Measurements from ENCODE around the gene IL17C. TPM values are rescaled to one million over a fixed set of nuclear protein-coding genes. Genes with fewer than 3 reads are reported as not detected.

IL17C gene
- total RNA-seq, 2 donors from 2014 or later = not detected

DNA sequence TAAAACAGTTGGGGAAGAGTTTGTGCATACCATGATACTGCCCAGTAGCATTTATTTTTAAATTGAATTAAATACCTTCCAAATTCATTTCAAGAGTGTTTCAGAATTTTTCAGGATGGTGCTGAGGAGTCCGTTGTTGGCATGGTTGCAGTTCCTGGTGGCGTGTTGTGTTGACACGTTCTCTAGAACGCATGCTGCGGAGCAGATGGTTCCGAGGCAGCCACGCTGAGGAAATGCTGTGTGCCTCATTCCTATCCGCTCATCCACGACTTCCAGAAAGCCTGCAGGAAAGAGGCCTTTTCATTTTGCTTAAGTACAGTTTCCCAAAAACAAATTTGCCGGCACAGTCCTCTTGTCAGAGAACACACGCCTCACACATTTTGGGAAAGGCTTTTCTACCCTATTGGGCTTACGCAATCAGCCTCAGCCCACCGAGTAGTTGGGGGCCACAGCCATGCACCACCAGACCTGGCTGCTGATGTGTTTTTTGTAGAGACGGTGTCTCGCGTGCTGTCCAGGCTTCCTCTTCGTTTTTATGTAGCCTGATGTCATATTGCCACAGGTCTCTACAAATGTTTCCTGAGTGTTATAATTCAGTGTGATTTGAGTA is 32.1 kb upstream of the IL17C start:
- no peak for DNase-seq (ENCODE audit: low spot score)
- intact Hi-C loops (cut with DNase I) = loop anchor here in 1 of 2 donors (5.0 kb wide), 1 partner anchor 256 kb away; no protein-coding TSS in a partner anchor

GRCh38 chr16:88608076-88608475 is 30.3 kb upstream of the IL17C start:
- intact Hi-C loops (cut with DNase I) = loop anchor here in 1 of 2 donors (5.0 kb wide), 1 partner anchor 254 kb away; no protein-coding TSS in a partner anchor
- DNase-seq (ENCODE audit: low spot score) = no peak

DNA sequence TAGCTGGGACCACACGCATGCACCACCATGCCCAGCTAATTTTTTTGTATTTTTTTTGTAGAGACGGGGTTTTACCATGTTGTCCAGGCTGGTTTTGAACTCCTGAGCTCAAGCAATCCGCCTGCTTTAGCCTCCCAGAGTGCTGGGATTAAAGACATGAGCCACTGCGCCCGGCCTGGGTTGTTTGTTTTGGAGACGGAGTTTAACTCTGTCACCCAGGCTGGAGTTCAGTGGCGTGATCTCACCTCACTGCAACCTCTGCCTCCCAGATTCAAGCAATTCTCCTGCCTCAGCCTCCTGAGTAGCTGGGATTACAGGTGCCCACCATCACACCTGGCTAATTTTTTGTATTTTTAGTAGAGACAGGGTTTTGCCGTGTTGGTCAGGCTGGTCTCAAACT is 28.9 kb upstream of the IL17C start:
- DNase-seq (ENCODE audit: low spot score) = peak; percentile 40
- intact Hi-C loops (cut with DNase I) = loop anchor here in 1 of 2 donors (5.0 kb wide), 1 partner anchor 253 kb away; no protein-coding TSS in a partner anchor

- intact Hi-C loops (cut with DNase I) = no loop called here
- no peak for DNase-seq (ENCODE audit: low spot score)
Observed at GRCh38 chr16:88610080-88610479, 28.3 kb upstream of the IL17C start.

- intact Hi-C loops (cut with DNase I) = no loop called here
- no peak for DNase-seq (ENCODE audit: low spot score)
Observed at GRCh38 chr16:88610909-88611812, 27.2 kb upstream of the IL17C start.

GRCh38 chr16:88613293-88613692 is 25.1 kb upstream of the IL17C start:
- intact Hi-C loops (cut with DNase I) = no loop called here
- DNase-seq (ENCODE audit: low spot score) = no peak

DNA sequence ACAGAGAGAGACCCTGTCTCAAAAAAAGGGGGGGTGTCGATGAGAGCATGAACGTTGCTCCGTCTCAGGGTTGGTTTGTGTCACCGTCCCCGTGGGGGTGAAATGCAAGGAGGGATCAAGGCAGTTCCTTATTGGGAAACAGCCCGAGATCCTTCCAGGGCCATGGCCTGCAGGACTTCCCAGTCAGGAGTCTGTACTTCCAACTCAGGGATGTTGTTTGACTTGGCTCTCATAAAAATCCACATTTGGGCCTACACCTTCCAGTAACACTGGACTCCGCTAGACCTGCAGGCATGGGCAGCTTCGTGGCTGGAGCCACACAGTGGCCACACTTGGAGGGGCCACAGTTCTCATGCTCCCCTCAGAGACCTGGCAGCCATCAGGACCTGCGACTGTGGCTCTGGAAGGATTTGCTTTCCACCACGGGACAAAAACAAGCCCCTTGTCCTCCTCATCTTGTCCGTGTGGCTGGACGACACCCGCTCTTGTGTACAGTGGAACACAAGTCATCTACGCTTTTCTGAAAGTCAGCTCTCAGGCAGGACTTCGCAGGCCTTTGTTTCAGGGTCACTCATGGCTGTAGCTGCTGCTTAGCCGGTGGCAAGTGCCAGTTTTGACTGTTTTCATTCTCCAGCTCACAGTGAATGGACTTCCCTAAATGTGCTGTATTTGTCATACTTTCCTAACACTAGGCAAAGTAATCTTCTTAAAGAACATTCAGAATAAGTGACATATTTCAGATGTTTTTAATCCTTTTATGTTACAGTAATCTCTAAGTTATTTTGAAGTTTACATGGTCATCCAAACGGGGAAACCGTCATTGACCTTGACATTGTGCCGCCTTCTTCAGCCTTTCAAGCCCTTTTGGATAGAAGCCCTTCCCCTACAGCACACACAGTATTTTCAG is 24.2 kb upstream of the IL17C start:
- intact Hi-C loops (cut with DNase I) = no loop called here
- DNase-seq (ENCODE audit: low spot score) = no peak

DNA sequence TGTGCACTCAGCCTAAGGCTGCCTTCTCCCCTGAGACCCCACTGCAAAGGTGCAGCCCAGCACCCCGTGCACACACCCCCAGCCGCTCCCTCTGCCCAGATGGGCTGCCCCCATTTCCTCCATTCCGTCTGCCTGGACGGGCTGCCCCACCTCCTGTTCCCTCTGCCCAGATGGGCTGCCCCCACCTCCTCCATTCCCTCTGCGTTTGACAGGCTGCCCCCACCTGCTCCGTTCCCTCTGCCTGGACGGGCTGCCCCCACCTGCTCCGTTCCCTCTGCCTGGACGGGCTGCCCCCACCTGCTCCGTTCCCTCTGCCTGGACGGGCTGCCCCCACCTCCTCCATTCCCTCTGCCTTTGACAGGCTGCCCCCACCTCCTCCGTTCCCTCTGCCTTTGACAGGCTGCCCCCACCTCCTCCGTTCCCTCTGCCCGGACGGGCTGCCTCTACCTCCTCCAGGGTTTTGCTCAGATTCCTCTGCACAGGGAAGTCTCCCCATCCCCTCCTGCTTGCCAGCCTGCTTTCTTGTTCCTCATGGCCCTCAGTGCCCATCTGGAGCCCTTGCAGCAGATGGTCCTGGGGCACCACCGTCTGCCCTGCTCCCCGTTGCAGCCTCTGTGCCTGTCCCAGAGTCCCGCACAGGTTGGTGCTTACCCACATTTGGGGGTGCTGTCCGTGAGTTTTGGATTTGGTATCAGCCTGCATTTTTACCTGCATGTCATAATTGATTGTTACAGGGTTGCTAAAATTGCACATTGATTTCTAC is 23.4 kb upstream of the IL17C start:
- no peak for DNase-seq (ENCODE audit: low spot score)
- intact Hi-C loops (cut with DNase I) = no loop called here

DNA sequence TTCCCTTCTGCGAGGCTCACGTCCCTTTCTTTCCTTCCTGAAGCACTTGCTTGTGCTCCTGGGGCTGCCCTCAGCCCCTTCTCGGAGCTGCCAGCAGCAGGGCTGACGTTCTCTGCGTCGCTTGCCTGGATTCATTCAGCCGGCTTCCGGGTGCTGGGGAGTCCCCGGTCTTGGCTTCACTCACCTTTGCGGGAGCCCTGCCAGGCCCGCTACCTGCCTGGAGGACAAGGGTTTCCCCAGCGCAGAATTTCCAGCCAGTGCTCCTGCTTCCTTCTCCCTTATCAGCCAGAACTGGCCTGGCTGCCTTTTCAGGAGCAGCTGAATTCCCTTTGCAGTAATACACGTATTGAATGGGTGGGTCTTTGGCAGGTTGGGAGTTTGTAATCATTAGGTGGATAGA is 22.1 kb upstream of the IL17C start:
- intact Hi-C loops (cut with DNase I) = no loop called here

DNA sequence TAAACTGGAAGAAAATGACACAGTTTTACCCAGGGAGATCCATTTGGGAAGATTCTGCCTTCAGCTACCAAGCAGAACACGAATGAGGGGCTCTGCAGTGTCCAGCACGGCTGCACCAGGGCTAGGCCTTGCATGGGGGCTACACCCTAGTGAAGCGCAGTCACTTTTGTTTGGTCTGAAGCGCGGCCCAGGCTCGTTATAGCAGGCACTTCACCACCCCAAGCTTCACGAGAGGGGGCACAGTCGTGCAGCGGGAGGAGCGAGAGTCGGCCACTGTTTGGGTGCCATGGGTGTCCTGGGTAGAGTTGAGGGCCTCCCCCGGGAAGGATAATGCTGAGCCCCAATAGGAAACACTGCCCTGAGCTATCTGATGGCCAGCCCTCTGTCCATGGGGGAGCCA is 21.6 kb upstream of the IL17C start:
- intact Hi-C loops (cut with DNase I) = no loop called here
- no peak for DNase-seq (ENCODE audit: low spot score)

More for the DNA sequence above, 22.1 kb upstream of the IL17C start:
- no peak for DNase-seq (ENCODE audit: low spot score)

DNA sequence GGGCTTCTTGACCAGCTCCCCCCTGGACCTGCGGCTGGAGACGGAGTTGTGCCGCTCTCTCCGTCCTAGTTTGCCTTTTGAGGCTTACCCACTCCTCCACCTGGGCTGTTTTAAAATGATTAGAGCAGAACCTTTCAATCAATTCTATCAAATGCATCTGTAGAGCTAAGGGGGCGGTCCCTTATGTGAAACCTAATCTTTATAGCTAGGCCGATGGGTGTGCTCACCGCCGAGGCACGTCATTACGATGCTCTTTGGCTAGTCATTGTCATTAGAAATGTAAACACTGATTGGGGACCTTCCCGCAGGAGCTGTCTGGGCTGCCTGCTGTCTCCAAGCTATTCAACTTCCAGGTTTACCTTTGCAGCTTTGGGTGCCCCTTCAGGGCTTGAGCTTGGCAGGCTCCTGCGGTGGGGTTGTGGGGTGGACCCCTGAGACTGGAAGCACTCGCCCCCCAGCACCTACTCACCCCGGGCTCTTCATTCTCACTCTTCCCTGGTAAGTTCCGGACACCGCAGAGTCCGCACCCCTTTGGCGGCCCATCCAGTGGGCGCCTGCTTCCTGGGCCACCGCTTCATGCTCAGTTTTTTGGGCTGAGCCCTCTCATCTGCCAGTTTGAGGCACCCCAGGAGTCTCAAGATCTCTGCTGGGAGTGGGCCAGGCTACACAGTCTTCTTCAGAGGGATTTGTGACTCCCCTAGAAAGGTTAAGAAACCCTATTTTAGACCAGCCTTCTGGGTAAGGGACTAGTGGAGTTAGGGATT is 20.9 kb upstream of the IL17C start:
- intact Hi-C loops (cut with DNase I) = no loop called here
- DNase-seq (ENCODE audit: low spot score) = no peak

- no peak for DNase-seq (ENCODE audit: low spot score)
- intact Hi-C loops (cut with DNase I) = no loop called here
Observed at GRCh38 chr16:88618182-88618955, 20.0 kb upstream of the IL17C start.

DNA sequence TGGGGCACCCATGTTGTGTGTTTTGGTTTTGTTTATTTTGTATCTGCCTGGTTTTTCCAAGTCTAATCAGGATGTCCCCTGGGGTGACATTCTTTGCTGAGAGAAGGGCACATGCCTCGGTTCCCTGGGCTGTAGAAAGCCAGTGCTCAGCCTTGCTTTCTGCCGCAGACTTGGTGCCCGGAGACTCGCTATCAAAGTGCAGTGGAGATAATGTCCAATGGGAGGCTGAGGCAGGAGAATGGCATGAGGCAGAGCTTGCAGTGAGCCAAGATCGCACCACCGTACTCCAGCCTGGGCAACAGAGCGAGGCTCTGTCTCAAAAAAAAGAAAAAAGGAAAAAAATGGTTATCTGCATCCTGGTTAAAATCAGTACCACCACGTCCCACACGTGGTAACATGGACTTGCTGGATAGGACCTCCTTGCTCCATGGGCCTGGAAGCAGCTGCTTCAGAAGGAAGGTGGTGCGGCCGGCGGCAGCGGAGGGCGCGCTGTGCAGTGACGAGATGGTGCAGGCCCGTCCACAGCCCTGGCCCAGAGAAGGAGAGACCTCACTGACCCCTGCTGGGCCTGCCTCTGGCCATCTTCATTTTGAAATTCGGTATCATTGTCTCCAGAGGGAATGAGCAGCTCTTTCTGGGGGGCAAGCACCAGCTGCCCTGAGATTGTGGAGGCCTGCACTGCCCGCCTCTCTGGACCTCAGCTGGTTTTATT is 19.3 kb upstream of the IL17C start:
- intact Hi-C loops (cut with DNase I) = no loop called here
- no peak for DNase-seq (ENCODE audit: low spot score)

DNA sequence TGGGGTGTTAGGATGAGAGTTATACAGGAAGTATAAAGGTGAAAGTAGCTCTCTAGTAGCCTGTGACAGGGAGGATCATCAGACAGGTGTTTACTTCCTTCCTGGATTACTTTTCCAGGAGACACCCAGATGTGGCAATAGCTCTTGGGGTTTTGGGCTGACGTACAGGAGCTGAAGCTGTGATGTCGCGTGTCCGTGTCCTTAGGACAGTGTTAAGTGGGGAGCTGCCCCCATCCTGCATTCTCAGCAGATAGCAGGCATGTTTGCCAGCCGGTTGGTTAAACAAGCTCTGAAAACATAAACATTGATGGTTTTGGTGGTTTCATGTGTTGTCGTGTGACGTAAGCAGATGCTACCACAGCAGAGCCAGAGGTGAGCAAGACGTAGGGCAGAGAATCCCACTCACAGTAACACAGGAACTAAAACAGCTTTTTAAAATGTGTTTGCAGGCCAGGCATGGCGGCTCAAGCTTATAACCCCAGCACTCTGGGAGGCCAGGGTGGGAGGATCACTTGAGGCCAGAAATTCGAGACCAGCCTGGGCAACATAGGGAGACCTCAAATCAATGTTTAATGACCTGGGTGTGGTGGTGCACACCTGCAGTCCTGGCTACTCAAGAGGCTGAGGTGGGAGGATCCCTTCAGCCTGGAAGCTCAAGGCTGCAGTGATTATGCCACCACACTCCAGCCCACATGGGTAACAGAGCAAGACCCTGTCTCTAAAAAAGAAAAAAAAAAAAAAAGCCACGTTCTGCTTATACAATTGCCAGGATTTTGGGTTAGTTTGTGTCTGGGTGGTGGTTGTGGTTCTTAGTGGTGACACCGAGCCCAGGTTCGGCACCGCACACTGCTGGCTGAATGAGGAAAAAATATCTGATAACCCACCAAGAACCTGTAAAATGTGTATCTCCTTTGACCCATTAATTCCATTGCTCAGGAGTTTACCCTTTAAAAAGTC is 18.2 kb upstream of the IL17C start:
- DNase-seq (ENCODE audit: low spot score) = no peak
- intact Hi-C loops (cut with DNase I) = no loop called here

DNA sequence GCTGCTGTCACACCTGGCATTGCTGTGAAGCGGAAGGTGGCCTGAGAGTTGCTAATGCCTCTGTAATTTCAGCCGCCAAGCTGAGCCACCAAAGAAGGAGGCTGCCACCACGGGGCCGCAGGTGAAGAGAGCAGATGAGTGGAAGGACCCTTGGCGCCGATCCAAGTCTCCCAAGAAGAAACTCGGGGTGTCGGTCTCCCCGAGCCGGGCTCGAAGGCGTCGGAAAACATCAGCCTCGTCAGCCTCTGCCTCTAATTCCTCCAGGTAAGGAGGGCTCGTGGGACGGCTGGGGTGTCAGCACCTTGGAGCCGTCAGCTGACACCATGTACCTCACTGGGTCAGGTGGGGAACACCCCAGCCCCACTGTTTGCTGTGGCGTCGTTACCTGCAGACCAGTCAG is 16.2 kb upstream of the IL17C start:
- intact Hi-C loops (cut with DNase I) = no loop called here
- DNase-seq (ENCODE audit: low spot score) = no peak

- DNase-seq (ENCODE audit: low spot score) = no peak
- intact Hi-C loops (cut with DNase I) = no loop called here
Observed at GRCh38 chr16:88622866-88623265, 15.5 kb upstream of the IL17C start.
